Liver (tissue), 9 donors: ENCODE results near the gene TANGO6. TPM values are rescaled to one million over a fixed set of nuclear protein-coding genes. Genes with fewer than 3 reads are reported as not detected.
A peak's percentile ranks its signal among the peaks of the same experiment; 100 is the strongest.

ENCODE experiments used
- DNase-seq: peaks from one replicate; pipeline ENCODE4 v3.0.0-alpha.2; 2017; ENCODE audit warnings: low spot score
- H3K27ac ChIP-seq, 2 donors: one replicate each; pipeline ENCODE4 v1.7.0; 2013; ENCODE audit warnings: inconsistent platforms in 2 of 2, low read length in 2 of 2, control low read depth in 1 of 2, low read depth in 1 of 2, mild to moderate bottlenecking in 1 of 2
- H3K27me3 ChIP-seq, 4 donors: one replicate each; pipeline versions ENCODE4 v1.6.1 to v1.7.0; 2013; ENCODE audit warnings: low read length in 3 of 4, inconsistent platforms in 1 of 4, mild to moderate bottlenecking in 1 of 4, moderate library complexity in 1 of 4; ENCODE audit not compliant: control insufficient read depth in 4 of 4, insufficient read depth in 4 of 4
- H3K36me3 ChIP-seq, 4 donors: one replicate each; pipeline versions ENCODE4 v1.6.1 to v1.7.0; 2013; ENCODE audit warnings: low read length in 3 of 4, mild to moderate bottlenecking in 3 of 4, low read depth in 1 of 4, moderate library complexity in 1 of 4; ENCODE audit not compliant: control insufficient read depth in 4 of 4, insufficient read depth in 3 of 4
- H3K4me1 ChIP-seq, 4 donors: one replicate each; pipeline versions ENCODE4 v1.6.1 to v1.7.0; 2013; ENCODE audit warnings: low read length in 3 of 4, mild to moderate bottlenecking in 3 of 4, moderate library complexity in 1 of 4; ENCODE audit not compliant: control insufficient read depth in 4 of 4, insufficient read depth in 4 of 4
- H3K4me3 ChIP-seq, 3 donors: one replicate each; pipeline versions ENCODE4 v1.6.1 to v1.7.0; 2013; ENCODE audit warnings: low read length in 3 of 3, control low read depth in 1 of 3, low read depth in 1 of 3, mild to moderate bottlenecking in 1 of 3
- H3K9ac ChIP-seq, 2 donors: one replicate each; pipeline ENCODE4 v1.7.0; 2013; ENCODE audit warnings: low read length in 2 of 2, mild to moderate bottlenecking in 2 of 2, moderate library complexity in 2 of 2, control low read depth in 1 of 2, low read depth in 1 of 2
- H3K9me3 ChIP-seq, 4 donors: one replicate each; pipeline versions ENCODE4 v1.6.1 to v1.7.0; 2013; ENCODE audit warnings: low read length in 3 of 4; ENCODE audit not compliant: control insufficient read depth in 4 of 4
- EGR1 ChIP-seq, 2 donors: IDR thresholded peaks; 2 replicates each; pipeline ENCODE4 v1.6.1; 2016 to 2018; ENCODE audit warnings: antibody characterized with exemption in 2 of 2, low read depth in 2 of 2
- FOXA1 ChIP-seq: IDR thresholded peaks from 2 replicates; pipeline ENCODE4 v1.6.1; 2016; ENCODE audit warnings: antibody characterized with exemption
- FOXA2 ChIP-seq: IDR thresholded peaks from 2 replicates; pipeline ENCODE4 v1.6.1; 2016; ENCODE audit warnings: antibody characterized with exemption
- GABPA ChIP-seq, 2 donors: IDR thresholded peaks in 1 of 2; conservative IDR thresholded peaks in 1 of 2; 2 replicates each; pipeline ENCODE4 v1.6.1; 2016; ENCODE audit warnings: antibody characterized with exemption in 2 of 2, mild to moderate bottlenecking in 1 of 2, moderate library complexity in 1 of 2
- HNF4A ChIP-seq, 2 donors: conservative IDR thresholded peaks; 2 replicates each; pipeline ENCODE4 v1.6.1; 2016; ENCODE audit warnings: antibody characterized with exemption in 2 of 2, mild to moderate bottlenecking in 2 of 2
- HNF4G ChIP-seq: IDR thresholded peaks from 2 replicates; pipeline ENCODE4 v1.6.1; 2016; ENCODE audit warnings: antibody characterized with exemption
- JUND ChIP-seq, 2 donors: IDR thresholded peaks; 2 replicates each; pipeline ENCODE4 v1.6.1; 2016; ENCODE audit warnings: antibody characterized with exemption in 2 of 2
- NR2F2 ChIP-seq: IDR thresholded peaks from 2 replicates; pipeline ENCODE4 v1.6.1; 2016; ENCODE audit warnings: antibody characterized with exemption
- RAD21 ChIP-seq, 2 donors: IDR thresholded peaks; 2 replicates each; pipeline ENCODE4 v1.6.1; 2016; ENCODE audit warnings: antibody characterized with exemption in 2 of 2, mild to moderate bottlenecking in 2 of 2
- RXRA ChIP-seq, 2 donors: IDR thresholded peaks; 2 replicates each; pipeline ENCODE4 v1.6.1; 2017 to 2018; ENCODE audit warnings: antibody characterized with exemption in 2 of 2, mild to moderate bottlenecking in 1 of 2
- SP1 ChIP-seq: IDR thresholded peaks from 2 replicates; pipeline ENCODE4 v1.6.1; 2018; ENCODE audit warnings: antibody characterized with exemption, mild to moderate bottlenecking
- TAF1 ChIP-seq: conservative IDR thresholded peaks from 2 replicates; pipeline ENCODE4 v1.6.1; 2016; ENCODE audit warnings: antibody characterized with exemption, mild to moderate bottlenecking
- YY1 ChIP-seq: IDR thresholded peaks from 2 replicates; pipeline ENCODE4 v1.6.1; 2016; ENCODE audit warnings: antibody characterized with exemption, mild to moderate bottlenecking
- WGBS: extraction: QIAGEN DNeasy Blood & Tissue Kit; methylation state at CpG from one replicate; pipeline ENCODE4 v1.1.7; 2013; 5-methylcytosine and 5-hydroxymethylcytosine counted together
- polyA plus RNA-seq, 2 donors: library from polyadenylated mRNA; stranded (reverse) in 1 of 2; unstranded in 1 of 2; fragments of 200-250 nt in 1 of 2; fragments of >200 nt in 1 of 2; fragmentation: Nextera tagmentation in 1 of 2; extraction: Ambion mirVana in 1 of 2; gene quantifications; one replicate each; pipeline versions ENCODE4 v1.2.1 to v1.2.3, GENCODE V29; 2013 to 2015
- total RNA-seq, 2 donors: library from RNA; depleted of rRNA; stranded (reverse); fragments of >200 nt; gene quantifications; one replicate each; pipeline ENCODE4 v1.2.3, GENCODE V29; 2014
- TF ChIP-seq, protein P1 (sequence below): IDR thresholded peaks from 2 replicates; pipeline ENCODE4 v1.6.1; 2016; ENCODE audit warnings: antibody characterized with exemption
- TF ChIP-seq, protein P2 (sequence below): fragments of 150-350 bp; IDR thresholded peaks from 2 replicates; pipeline ENCODE4 v1.5.1; 2017; ENCODE audit warnings: improper control_type of control experiment, low read depth, low read length; ENCODE audit not compliant: missing input control
- TF ChIP-seq, protein P3 (sequence below): IDR thresholded peaks from 2 replicates; pipeline ENCODE4 v1.6.1; 2016; ENCODE audit warnings: antibody characterized with exemption, mild to moderate bottlenecking
- TF ChIP-seq, protein P4 (sequence below): IDR thresholded peaks from 2 replicates; pipeline ENCODE4 v1.6.1; 2016; ENCODE audit warnings: antibody characterized with exemption
- TF ChIP-seq, protein P5 (sequence below): IDR thresholded peaks from 2 replicates; pipeline ENCODE4 v1.6.1; 2016; ENCODE audit warnings: antibody characterized with exemption
- donor health status: healthy.
- donor health status: healthy.
- donor health status: healthy.
- donor health status: healthy.
- donor health status: healthy.

The TANGO6 gene
- total and polyA plus RNA-seq, 4 donors: 6.8 to 40.6 (median 10.5) TPM

DNA sequence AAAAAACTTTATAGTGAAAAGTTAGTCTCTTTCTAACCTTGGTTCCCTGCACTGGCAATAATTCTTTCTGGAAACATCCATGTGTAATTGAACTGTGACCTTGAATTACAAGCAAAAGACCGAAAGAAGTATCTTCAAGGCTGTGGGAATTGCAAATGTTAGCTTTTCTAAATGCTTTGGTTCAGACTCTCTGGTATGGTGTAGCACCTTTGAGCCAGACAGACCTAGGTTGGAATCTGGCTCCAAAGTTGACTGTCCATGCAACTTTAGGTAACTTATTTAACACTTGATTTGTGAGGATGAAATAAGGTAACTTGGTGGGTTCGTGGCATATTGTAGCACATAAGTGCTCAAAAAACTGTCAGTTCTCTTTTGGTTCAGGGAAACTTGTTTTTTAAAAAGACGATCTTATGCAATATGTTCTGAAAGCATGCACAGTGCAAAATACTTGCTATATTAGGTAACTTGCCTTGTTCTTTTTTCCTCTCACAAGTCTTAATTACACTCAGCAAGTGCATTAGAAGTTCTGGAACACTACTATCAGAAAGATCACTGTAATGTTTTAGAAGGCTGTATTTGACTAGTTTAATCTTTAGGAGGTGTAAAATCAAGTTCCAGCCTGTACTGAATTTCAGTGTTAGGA, 46.3 kb downstream of the TANGO6 start (continued):
- TF ChIP-seq, protein P1, sequence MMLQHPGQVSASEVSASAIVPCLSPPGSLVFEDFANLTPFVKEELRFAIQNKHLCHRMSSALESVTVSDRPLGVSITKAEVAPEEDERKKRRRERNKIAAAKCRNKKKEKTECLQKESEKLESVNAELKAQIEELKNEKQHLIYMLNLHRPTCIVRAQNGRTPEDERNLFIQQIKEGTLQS: no peak

DNA sequence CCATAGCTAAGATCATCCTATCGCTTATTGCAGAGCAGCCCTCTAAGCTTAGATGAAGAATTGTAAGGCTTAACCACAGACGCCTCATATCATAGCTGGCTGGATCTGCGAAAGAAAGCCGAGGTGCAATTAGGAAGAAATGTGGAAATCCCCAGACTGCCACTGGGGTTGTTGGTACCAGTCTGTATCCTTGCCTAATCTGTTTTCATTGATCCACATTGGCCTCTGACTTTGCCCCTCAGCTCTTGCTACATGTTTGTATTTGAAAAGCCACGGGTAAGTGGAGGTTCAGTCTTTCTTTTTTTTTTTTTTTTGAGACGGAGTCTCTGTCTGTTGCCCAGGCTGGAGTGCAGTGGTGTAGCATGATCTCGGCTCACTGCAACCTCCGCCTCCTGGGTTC, 48.9 kb downstream of the TANGO6 start:
- Histone ChIP-seq H3K27ac (peak overlapping the region; percentile 89 to 95), H3K9me3 (no peaks in the 10 kb centered on the region), H3K36me3 (no peaks in the 10 kb centered on the region), H3K4me3 (no peak overlapping the region), H3K4me1 (peaks cover 7 to 60% (median 49%) of the 10 kb centered on the region in 4 donors), H3K9ac (no peak overlapping the region), H3K27me3 (no peaks in the 10 kb centered on the region)
- 35% methylated on average over 8 of the region's 8 CpGs for WGBS
- DNase-seq: no peak
- peak in 1 of 2 donors; percentile 25 for TF ChIP-seq GABPA (IDR thresholded peaks at IDR 0.05 in 1 of 2, conservative IDR thresholded peaks at IDR 0.05 in 1 of 2)
- peak; percentile 59 to 76 for TF ChIP-seq JUND (IDR thresholded peaks at IDR 0.05)
- TF ChIP-seq RXRA (IDR thresholded peaks at IDR 0.05): peak; percentile 81 to 92
- TF ChIP-seq, protein P2, sequence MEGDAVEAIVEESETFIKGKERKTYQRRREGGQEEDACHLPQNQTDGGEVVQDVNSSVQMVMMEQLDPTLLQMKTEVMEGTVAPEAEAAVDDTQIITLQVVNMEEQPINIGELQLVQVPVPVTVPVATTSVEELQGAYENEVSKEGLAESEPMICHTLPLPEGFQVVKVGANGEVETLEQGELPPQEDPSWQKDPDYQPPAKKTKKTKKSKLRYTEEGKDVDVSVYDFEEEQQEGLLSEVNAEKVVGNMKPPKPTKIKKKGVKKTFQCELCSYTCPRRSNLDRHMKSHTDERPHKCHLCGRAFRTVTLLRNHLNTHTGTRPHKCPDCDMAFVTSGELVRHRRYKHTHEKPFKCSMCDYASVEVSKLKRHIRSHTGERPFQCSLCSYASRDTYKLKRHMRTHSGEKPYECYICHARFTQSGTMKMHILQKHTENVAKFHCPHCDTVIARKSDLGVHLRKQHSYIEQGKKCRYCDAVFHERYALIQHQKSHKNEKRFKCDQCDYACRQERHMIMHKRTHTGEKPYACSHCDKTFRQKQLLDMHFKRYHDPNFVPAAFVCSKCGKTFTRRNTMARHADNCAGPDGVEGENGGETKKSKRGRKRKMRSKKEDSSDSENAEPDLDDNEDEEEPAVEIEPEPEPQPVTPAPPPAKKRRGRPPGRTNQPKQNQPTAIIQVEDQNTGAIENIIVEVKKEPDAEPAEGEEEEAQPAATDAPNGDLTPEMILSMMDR: no peak
- peak; percentile 80 for TF ChIP-seq HNF4G
- TF ChIP-seq FOXA1: peak; percentile 42
- TF ChIP-seq, protein P3, sequence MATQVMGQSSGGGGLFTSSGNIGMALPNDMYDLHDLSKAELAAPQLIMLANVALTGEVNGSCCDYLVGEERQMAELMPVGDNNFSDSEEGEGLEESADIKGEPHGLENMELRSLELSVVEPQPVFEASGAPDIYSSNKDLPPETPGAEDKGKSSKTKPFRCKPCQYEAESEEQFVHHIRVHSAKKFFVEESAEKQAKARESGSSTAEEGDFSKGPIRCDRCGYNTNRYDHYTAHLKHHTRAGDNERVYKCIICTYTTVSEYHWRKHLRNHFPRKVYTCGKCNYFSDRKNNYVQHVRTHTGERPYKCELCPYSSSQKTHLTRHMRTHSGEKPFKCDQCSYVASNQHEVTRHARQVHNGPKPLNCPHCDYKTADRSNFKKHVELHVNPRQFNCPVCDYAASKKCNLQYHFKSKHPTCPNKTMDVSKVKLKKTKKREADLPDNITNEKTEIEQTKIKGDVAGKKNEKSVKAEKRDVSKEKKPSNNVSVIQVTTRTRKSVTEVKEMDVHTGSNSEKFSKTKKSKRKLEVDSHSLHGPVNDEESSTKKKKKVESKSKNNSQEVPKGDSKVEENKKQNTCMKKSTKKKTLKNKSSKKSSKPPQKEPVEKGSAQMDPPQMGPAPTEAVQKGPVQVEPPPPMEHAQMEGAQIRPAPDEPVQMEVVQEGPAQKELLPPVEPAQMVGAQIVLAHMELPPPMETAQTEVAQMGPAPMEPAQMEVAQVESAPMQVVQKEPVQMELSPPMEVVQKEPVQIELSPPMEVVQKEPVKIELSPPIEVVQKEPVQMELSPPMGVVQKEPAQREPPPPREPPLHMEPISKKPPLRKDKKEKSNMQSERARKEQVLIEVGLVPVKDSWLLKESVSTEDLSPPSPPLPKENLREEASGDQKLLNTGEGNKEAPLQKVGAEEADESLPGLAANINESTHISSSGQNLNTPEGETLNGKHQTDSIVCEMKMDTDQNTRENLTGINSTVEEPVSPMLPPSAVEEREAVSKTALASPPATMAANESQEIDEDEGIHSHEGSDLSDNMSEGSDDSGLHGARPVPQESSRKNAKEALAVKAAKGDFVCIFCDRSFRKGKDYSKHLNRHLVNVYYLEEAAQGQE: peak; percentile 88
- peak; percentile 86 for TF ChIP-seq SP1
- no peak for TF ChIP-seq TAF1
- TF ChIP-seq, protein P1: peak; percentile 24
- peak; percentile 90 to 93 for TF ChIP-seq HNF4A (conservative IDR thresholded peaks at IDR 0.05)
- peak; percentile 50 for TF ChIP-seq FOXA2
- TF ChIP-seq, protein P4, sequence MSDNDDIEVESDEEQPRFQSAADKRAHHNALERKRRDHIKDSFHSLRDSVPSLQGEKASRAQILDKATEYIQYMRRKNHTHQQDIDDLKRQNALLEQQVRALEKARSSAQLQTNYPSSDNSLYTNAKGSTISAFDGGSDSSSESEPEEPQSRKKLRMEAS: peak; percentile 84
- peak; percentile 66 for TF ChIP-seq YY1
- TF ChIP-seq RAD21 (IDR thresholded peaks at IDR 0.05): peak; percentile 24 to 46
- TF ChIP-seq EGR1 (IDR thresholded peaks at IDR 0.05; ENCODE audit: low read depth in 2 of 2): peak in 1 of 2 donors; percentile 73
- TF ChIP-seq NR2F2: peak; percentile 44
- TF ChIP-seq, protein P5, sequence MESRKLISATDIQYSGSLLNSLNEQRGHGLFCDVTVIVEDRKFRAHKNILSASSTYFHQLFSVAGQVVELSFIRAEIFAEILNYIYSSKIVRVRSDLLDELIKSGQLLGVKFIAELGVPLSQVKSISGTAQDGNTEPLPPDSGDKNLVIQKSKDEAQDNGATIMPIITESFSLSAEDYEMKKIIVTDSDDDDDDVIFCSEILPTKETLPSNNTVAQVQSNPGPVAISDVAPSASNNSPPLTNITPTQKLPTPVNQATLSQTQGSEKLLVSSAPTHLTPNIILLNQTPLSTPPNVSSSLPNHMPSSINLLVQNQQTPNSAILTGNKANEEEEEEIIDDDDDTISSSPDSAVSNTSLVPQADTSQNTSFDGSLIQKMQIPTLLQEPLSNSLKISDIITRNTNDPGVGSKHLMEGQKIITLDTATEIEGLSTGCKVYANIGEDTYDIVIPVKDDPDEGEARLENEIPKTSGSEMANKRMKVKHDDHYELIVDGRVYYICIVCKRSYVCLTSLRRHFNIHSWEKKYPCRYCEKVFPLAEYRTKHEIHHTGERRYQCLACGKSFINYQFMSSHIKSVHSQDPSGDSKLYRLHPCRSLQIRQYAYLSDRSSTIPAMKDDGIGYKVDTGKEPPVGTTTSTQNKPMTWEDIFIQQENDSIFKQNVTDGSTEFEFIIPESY: peak; percentile 73
